K562 (cell line): ENCODE measurements around the gene APBB2.

ENCODE experiments used
- BDP1 ChIP-seq: IDR thresholded peaks from 3 replicates; pipeline ENCODE4 v1.6.1; 2011; ENCODE audit not compliant: insufficient read length, insufficient read depth
- CREM ChIP-seq: IDR thresholded peaks from 2 replicates; pipeline ENCODE4 v1.6.1; 2014; ENCODE audit warnings: antibody characterized with exemption, low read depth
- CTCF ChIP-seq, 3 experiments: IDR thresholded peaks in 2 of 3; conservative IDR thresholded peaks in 1 of 3; 2 replicates each; pipeline ENCODE4 v1.5.1; 2011 to 2012; ENCODE audit warnings: low read length in 3 of 3, mild to moderate bottlenecking in 3 of 3, control low read depth in 2 of 3, improper control_type of control experiment in 1 of 3, inconsistent platforms in 1 of 3, low read depth in 1 of 3, mixed read lengths in 1 of 3, moderate library complexity in 1 of 3; ENCODE audit not compliant: insufficient read depth in 2 of 3
- EP300 ChIP-seq: IDR thresholded peaks from 2 replicates; pipeline ENCODE4 v1.6.1; 2012; ENCODE audit warnings: low read length, improper control_type of control experiment
- JUN ChIP-seq, 2 experiments: sonication (generic) in 1 of 2; formaldehyde crosslinking in 1 of 2; IDR thresholded peaks; 2 replicates each; pipeline versions ENCODE4 v1.6.1 to v1.8.0; 2012 to 2022; ENCODE audit warnings: borderline replicate concordance in 2 of 2, mild to moderate bottlenecking in 2 of 2, improper control_type of control experiment in 1 of 2, low read depth in 1 of 2, low read length in 1 of 2, missing genetic modification reagents in 1 of 2
- MAX ChIP-seq: sonication (generic); formaldehyde crosslinking; IDR thresholded peaks from 2 replicates; pipeline ENCODE4 v1.9.0; 2022; ENCODE audit warnings: mild to moderate bottlenecking, missing genetic modification reagents
- POLR2AphosphoS5 ChIP-seq: IDR thresholded peaks from 2 replicates; pipeline ENCODE4 v1.6.1; 2011; ENCODE audit warnings: mild to moderate bottlenecking, low read depth, low read length, moderate library complexity; ENCODE audit not compliant: control insufficient read depth, insufficient read depth
- REST ChIP-seq, 2 experiments: fragments of 450-650 bp; formaldehyde crosslinking in 1 of 2; IDR thresholded peaks; 2 replicates each; pipeline versions ENCODE4 v1.4.0 to v1.6.1; 2014 to 2020; ENCODE audit warnings: mild to moderate bottlenecking in 2 of 2, borderline replicate concordance in 1 of 2, low read depth in 1 of 2

- TF ChIP-seq POLR2AphosphoS5 (no peak), REST (IDR thresholded peaks at IDR 0.05; ENCODE audit: borderline replicate concordance) (no peak), REST (CRISPR knock-in tag; IDR thresholded peaks at IDR 0.05; ENCODE audit: low read depth) (no peak), CTCF (IDR thresholded peaks at IDR 0.05 in 2 of 3, conservative IDR thresholded peaks at IDR 0.05 in 1 of 3; ENCODE audit: insufficient read depth in 2 of 3, low read depth in 1 of 3, low read length in 3 of 3) (no peak), EP300 (no peak), MAX (CRISPR knock-in tag) (no peak), JUN (IDR thresholded peaks at IDR 0.05; ENCODE audit: borderline replicate concordance, low read depth, low read length) (no peak), JUN (CRISPR knock-in tag; IDR thresholded peaks at IDR 0.05; ENCODE audit: borderline replicate concordance) (no peak), CREM (no peak), BDP1 (no peak)
Observed at GRCh38 chr4:40831146-40831907, 383.0 kb downstream of the APBB2 start.
